GM19025 (cell line): ENCODE results near the gene GUCY1A1.

ENCODE experiments used
- ATAC-seq: cut with Tn5 transposase; IDR thresholded peaks from one replicate; pipeline ENCODE4 v1.9.1; 2021; ENCODE audit warnings: mild to moderate bottlenecking, low read depth, moderate library complexity; ENCODE audit not compliant: unreplicated experiment

The GUCY1A1 gene

DNA sequence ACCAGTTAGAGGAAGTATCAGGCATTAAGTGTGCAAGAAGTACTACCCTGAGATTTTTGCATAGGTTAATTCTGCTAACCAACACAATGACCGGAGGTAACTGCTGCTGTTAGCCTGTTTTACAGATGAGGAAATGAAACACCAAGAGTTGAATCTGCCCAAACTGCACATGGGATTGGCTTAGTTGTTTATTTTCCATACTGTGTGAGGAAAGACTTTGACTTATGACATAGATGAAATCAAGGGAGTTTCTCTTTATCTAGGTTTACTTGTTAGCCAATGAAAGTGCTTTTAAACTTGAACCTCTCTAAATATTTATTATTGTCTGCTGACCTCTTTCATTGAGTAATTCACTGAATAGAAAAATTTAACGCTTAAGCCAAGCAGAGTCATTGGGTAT is 102.4 kb downstream of the GUCY1A1 start:
- ATAC-seq = no peak

DNA sequence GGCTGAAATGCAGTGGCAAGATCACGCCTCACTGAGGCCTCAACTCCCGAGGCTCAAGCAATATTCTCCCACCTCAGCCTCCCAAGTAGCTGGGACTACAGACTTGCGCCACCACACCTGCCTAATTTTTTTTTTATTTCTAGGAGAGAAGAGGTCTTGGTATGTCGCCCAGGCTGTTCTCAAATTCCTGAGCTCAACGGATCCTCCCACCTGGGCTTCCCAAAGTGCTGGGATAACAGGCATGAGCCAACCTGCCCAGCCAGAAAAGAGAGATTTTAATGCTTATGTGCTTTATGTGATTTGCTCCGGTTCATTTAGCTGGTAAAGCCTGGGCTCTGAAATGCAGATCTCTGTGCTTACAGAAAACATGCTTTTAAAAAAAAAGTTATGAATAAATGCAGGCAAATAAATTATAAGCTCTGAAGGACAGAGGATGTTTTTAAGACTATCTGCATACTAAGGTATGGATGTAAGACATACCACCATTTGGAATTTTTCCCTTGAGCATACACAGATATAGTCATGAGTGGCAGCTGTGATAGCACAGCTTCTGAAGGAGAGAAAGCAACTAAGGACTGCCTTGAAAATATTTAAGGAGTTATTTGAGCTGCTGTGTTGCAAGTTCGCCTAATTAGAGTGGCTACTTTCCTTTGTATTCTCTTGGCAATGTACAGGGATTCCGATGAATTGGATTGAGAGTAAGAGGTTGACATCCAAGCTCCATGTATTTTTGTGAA is 106.0 kb downstream of the GUCY1A1 start:
- no peak for ATAC-seq

DNA sequence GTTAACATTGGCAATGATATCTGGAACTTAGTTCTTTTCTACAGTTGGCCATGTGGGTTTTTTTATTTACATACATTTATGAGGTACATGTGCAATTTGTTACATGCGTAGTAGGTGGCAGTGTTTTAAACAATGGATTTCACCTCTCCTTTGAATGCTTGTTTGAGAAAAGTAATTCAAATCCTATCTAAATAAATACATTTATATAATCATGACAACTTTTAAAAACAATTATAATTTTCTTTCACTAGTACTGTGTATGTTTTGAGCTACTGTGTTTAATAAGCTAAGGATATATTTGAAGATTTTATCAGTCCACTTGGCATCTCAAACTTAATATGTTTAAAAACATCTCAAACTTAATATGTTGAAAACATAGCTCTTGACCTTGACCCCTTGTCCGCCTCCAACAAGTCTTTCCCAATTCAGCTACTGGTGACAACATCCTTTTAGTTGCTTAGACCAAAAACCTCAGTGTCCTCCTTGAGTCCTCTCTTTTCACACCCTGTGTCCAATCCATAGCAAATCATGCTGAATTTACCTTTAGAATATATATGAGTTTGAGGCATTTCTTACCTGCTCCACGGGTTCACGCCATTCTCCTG is 106.7 kb downstream of the GUCY1A1 start:
- no peak for ATAC-seq

DNA sequence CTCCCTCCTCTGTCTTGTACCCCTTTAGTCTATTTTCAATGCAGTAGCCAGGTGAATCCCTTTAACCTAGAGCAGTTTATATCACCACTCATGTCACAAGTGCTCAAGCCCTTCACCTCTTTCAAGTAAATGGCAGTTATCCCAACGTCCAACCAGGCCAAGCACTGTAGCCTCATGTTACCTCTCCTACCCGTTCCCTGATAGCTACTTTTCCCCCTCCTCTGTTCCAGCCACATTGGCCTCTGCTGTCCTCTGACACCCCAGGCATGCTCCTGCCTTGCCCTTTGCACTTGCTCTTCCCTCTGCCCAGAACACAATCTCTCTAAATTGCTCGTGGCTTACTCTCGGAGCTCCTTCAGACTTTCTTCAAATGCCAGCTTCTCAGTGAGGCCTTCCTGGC is 107.4 kb downstream of the GUCY1A1 start:
- ATAC-seq = no peak

DNA sequence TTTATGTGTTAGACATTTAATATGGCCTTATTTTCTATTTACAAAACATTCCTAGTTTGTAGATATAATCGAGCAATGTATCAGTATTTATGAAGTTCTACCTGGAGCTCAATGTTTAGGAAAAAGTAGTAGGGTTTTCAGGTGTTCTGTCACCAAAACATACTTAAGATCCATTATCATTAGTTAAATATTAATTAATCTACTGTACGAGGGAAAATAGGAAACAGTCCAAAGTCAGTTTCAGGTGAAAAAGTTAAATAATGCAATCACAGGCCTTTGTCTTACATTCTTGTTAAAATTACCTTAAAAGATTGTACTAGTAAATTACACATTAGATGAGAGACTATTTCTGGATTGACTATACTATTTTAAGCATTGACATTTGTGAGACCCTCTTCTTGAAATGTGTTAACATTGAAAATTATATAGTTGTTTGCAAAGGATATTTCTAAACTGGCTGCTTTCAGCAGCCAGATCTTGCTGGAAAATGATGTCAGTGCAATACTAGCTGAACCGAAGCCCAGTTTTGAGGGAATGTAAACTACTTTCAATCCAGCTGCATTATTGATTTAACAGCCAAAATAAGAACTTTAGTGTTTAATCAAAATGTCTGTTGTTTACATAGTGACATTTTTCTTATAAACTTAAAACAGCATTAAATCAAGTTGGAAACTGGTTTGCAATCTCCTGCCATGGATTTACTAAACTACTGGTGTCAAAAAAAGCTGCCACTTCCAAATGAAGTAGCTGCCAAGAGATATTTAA is 111.5 kb downstream of the GUCY1A1 start:
- no peak for ATAC-seq

DNA sequence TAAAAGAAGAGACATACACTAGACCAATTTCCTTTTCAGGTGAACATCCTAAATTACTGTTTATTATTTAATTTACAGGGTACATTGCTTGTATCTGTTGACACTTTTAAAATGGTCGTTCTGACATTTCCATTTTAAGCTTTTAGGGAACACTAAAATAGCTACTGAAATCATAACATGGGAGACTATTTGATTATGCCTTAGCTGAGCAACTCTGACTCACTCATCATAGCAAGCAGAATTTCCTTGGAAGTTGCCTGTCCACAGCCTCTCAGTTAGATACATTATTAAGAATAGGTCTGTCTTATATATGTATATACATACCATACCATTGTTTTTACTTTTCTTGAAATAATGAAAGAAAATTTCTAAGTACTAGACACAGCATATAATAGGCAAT is 114.1 kb downstream of the GUCY1A1 start:
- ATAC-seq = no peak

DNA sequence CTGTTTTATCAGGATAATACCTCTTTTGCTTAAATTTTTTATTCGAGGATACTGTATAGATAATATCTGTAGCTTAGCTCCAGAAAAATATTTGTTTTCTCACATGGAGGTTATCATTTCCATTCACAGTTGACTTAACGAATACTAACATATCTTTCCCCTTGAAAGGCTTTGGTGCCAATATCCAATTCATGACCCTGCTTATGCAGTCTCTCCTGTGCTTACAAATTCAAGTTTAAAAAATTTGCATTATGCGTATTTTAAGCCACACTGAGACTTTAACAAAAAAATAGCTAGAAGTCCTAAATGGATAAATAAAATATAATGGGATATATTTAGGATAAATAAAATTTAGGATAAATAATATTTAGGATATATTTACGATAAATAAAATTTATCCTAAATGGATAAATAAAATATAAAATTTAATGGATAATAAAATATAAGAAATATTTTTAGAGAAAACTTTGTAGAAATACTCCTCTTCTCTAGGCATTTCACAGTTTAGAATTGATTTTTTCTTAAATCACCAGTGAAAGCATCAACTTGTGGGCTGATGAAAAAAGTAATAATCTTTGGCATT is 114.7 kb downstream of the GUCY1A1 start:
- ATAC-seq = no peak
